Epithelial cell of esophagus (primary cell): ENCODE measurements around the gene TTLL4.
A peak's percentile ranks its signal among the peaks of the same experiment; 100 is the strongest.

ENCODE experiments used
- DNase-seq: peaks from one replicate; pipeline ENCODE4 v3.0.0; 2010; ENCODE audit warnings: low read depth
- H3K4me3 ChIP-seq: 2 replicates; pipeline ENCODE4 v1.5.1; 2011; ENCODE audit warnings: mild to moderate bottlenecking, low read length, control low read depth
- CTCF ChIP-seq: IDR thresholded peaks from 2 replicates; pipeline ENCODE4 v1.5.1; 2011; ENCODE audit warnings: low read depth, mild to moderate bottlenecking, low read length, control low read depth, inconsistent platforms; ENCODE audit not compliant: insufficient read depth; ENCODE audit errors: missing control alignments

The TTLL4 gene

GRCh38 chr2:218698885-218699284 is 11.8 kb upstream of the TTLL4 start:
- H3K4me3 ChIP-seq, result no peak overlapping the region
- no peak for TF ChIP-seq CTCF
- no peak for DNase-seq

- no peak overlapping the region for H3K4me3 ChIP-seq
- TF ChIP-seq CTCF, result no peak
- no peak for DNase-seq
Observed at GRCh38 chr2:218701806-218702205, 8.8 kb upstream of the TTLL4 start.

- no peak for TF ChIP-seq CTCF
- no peak overlapping the region for H3K4me3 ChIP-seq
- DNase-seq, result no peak
Observed at GRCh38 chr2:218703341-218703740, 7.3 kb upstream of the TTLL4 start.

GRCh38 chr2:218708086-218708485 is 2.5 kb upstream of the TTLL4 start:
- H3K4me3 ChIP-seq, result no peak overlapping the region
- no peak for TF ChIP-seq CTCF
- DNase-seq, result no peak

- TF ChIP-seq CTCF, result no peak
- peak overlapping the region; percentile 90 for H3K4me3 ChIP-seq
- no peak for DNase-seq
Observed at GRCh38 chr2:218709908-218710307, 727 bp upstream of the TTLL4 start.

- no peak for DNase-seq
- peak overlapping the region; percentile 90 for H3K4me3 ChIP-seq
- no peak for TF ChIP-seq CTCF
Observed at GRCh38 chr2:218710334-218710686, 325 bp upstream of the TTLL4 start.

GRCh38 chr2:218711550-218711929 is 905 bp downstream of the TTLL4 start:
- TF ChIP-seq CTCF, result no peak
- peak overlapping the region; percentile 90 for H3K4me3 ChIP-seq
- DNase-seq, result peak; percentile 9
